OCI-LY1 (cell line): ENCODE results near the gene LRMDA.

Source experiments
- H2AFZ ChIP-seq: fragments of 200-600 bp; sonication (generic), shearing (Covaris generic); 2 replicates; pipeline ENCODE4 v1.6.0; 2014; ENCODE audit warnings: antibody characterized with exemption, mild to moderate bottlenecking, low read length
- H3F3A ChIP-seq: fragments of 200-600 bp; sonication (generic), shearing (Covaris generic); 2 replicates; pipeline ENCODE4 v1.6.0; 2014; ENCODE audit warnings: mild to moderate bottlenecking, antibody characterized with exemption, low read length, moderate library complexity; ENCODE audit not compliant: insufficient read depth
- H3K27ac ChIP-seq: fragments of 200-600 bp; sonication (generic); 2 replicates; pipeline ENCODE4 v1.5.1; 2014; ENCODE audit warnings: low read length, mixed run types, mild to moderate bottlenecking, low read depth; ENCODE audit not compliant: poor library complexity, severe bottlenecking
- H3K27me3 ChIP-seq: fragments of 200-600 bp; sonication (generic); 2 replicates; pipeline ENCODE4 v1.6.0; 2014; ENCODE audit warnings: antibody characterized with exemption, mild to moderate bottlenecking, low read length, moderate library complexity; ENCODE audit not compliant: insufficient read depth
- H3K36me3 ChIP-seq: fragments of 200-600 bp; sonication (generic); 2 replicates; pipeline ENCODE4 v1.6.1; 2014; ENCODE audit warnings: mild to moderate bottlenecking, antibody characterized with exemption, low read length, moderate library complexity, mixed read lengths; ENCODE audit not compliant: insufficient read depth
- H3K4me1 ChIP-seq: fragments of 200-600 bp; sonication (generic); 2 replicates; pipeline ENCODE4 v1.5.1; 2014; ENCODE audit warnings: mild to moderate bottlenecking, low read length, moderate library complexity; ENCODE audit not compliant: insufficient read depth, severe bottlenecking
- H3K4me2 ChIP-seq: fragments of 200-600 bp; sonication (generic), shearing (Covaris generic); 2 replicates; pipeline ENCODE4 v1.6.1; 2014; ENCODE audit warnings: low read length
- H3K4me3 ChIP-seq: fragments of 200-600 bp; sonication (generic); 2 replicates; pipeline ENCODE4 v1.5.1; 2014; ENCODE audit warnings: low read length, low read depth, mild to moderate bottlenecking, mixed read lengths; ENCODE audit not compliant: poor library complexity, severe bottlenecking
- H3K79me2 ChIP-seq: fragments of 200-600 bp; shearing (Covaris generic); 2 replicates; pipeline ENCODE4 v1.6.1; 2016; ENCODE audit warnings: mixed run types, low read length, mixed read lengths; ENCODE audit not compliant: insufficient read depth
- H3K9ac ChIP-seq: fragments of 200-600 bp; sonication (generic), shearing (Covaris generic); 2 replicates; pipeline ENCODE4 v1.6.1; 2014; ENCODE audit warnings: mild to moderate bottlenecking, low read length, mixed read lengths
- H3K9me2 ChIP-seq: fragments of 200-600 bp; sonication (generic), shearing (Covaris generic); 2 replicates; pipeline ENCODE4 v1.6.1; 2014; ENCODE audit warnings: low read depth, mild to moderate bottlenecking, low read length, mixed read lengths
- H3K9me3 ChIP-seq: fragments of 200-600 bp; shearing (Covaris generic); 2 replicates; pipeline ENCODE4 v1.6.1; 2014; ENCODE audit warnings: low read length, mixed read lengths
- H4K20me1 ChIP-seq: fragments of 200-600 bp; sonication (generic), shearing (Covaris generic); 2 replicates; pipeline ENCODE4 v1.6.0; 2016; ENCODE audit warnings: mild to moderate bottlenecking, low read length; ENCODE audit not compliant: insufficient read depth
- EZH2 ChIP-seq: fragments of 200-600 bp; sonication (generic), shearing (Covaris generic); IDR thresholded peaks from 2 replicates; pipeline ENCODE4 v1.8.0; 2017; ENCODE audit warnings: borderline replicate concordance, mixed run types, mild to moderate bottlenecking, antibody characterized with exemption, low read length, moderate library complexity, mixed read lengths
- TF ChIP-seq, protein P1 (sequence below): fragments of 200-600 bp; sonication (generic), shearing (Covaris generic); IDR thresholded peaks from 2 replicates; pipeline ENCODE4 v1.5.1; 2017; ENCODE audit warnings: mild to moderate bottlenecking, antibody characterized with exemption, low read length, moderate library complexity, mixed read lengths

The LRMDA gene

DNA sequence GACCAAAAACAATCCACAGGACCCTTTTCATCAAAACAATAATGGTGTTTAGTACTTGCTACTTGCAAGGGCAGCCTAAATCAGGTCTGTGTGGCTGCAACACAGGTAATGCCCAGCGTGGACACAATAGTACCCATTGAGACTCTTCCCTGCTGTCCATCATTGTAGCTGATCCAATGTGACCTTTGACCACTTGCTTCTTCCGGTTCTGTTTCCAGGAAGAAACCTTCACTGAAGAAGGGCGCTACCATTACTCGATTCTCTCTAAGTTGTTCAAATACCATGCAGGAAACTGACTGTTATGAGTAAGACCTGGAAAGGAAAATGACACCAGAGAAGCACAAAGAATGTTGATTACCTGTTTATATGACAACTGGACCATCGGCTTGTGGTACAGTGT lies 1128.9 kb downstream of the LRMDA start:
- Histone ChIP-seq H3F3A (no peaks in the 10 kb centered on the region), H3K4me1 (no peaks in the 10 kb centered on the region), H3K4me2 (no peak overlapping the region), H3K27me3 (no peaks in the 10 kb centered on the region), H3K27ac (no peak overlapping the region), H4K20me1 (no peaks in the 10 kb centered on the region), H3K79me2 (no peaks in the 10 kb centered on the region), H3K9ac (no peak overlapping the region), H3K36me3 (no peaks in the 10 kb centered on the region), H3K9me3 (no peaks in the 10 kb centered on the region), H2AFZ (no peak overlapping the region), H3K4me3 (no peak overlapping the region), H3K9me2 (no peaks in the 10 kb centered on the region)
- TF ChIP-seq EZH2, result no peak
- TF ChIP-seq, protein P1, sequence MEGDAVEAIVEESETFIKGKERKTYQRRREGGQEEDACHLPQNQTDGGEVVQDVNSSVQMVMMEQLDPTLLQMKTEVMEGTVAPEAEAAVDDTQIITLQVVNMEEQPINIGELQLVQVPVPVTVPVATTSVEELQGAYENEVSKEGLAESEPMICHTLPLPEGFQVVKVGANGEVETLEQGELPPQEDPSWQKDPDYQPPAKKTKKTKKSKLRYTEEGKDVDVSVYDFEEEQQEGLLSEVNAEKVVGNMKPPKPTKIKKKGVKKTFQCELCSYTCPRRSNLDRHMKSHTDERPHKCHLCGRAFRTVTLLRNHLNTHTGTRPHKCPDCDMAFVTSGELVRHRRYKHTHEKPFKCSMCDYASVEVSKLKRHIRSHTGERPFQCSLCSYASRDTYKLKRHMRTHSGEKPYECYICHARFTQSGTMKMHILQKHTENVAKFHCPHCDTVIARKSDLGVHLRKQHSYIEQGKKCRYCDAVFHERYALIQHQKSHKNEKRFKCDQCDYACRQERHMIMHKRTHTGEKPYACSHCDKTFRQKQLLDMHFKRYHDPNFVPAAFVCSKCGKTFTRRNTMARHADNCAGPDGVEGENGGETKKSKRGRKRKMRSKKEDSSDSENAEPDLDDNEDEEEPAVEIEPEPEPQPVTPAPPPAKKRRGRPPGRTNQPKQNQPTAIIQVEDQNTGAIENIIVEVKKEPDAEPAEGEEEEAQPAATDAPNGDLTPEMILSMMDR, result no peak

DNA sequence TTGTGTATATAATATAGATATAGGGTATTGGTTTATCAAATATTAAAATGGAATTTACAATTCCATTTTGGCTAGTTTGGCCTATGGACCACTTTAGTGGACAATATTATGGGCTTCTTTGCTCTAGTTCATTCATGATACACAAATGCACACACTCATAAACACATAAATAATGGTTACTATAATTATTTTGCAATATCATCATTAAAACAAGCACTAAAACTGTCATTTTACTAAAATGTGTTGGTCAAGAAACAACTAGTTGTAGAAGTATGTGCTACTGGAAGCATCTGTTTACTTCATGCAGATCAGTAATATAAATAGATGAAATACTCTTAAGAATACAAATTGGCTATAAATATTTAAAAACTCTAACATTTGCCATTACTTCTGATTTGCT lies 1131.9 kb downstream of the LRMDA start:
- H3K9ac ChIP-seq, result no peak overlapping the region
- TF ChIP-seq, protein P1, result no peak
- TF ChIP-seq EZH2, result no peak
- H3K36me3 ChIP-seq, result no peaks in the 10 kb centered on the region
- H3K27me3 ChIP-seq, result no peaks in the 10 kb centered on the region
- H3F3A ChIP-seq, result no peaks in the 10 kb centered on the region
- no peak overlapping the region for H3K4me2 ChIP-seq
- H3K9me2 ChIP-seq, result no peaks in the 10 kb centered on the region
- no peaks in the 10 kb centered on the region for H3K79me2 ChIP-seq
- no peak overlapping the region for H3K4me3 ChIP-seq
- H4K20me1 ChIP-seq, result no peaks in the 10 kb centered on the region
- no peaks in the 10 kb centered on the region for H3K4me1 ChIP-seq
- no peaks in the 10 kb centered on the region for H3K9me3 ChIP-seq
- no peak overlapping the region for H2AFZ ChIP-seq
- no peak overlapping the region for H3K27ac ChIP-seq

DNA sequence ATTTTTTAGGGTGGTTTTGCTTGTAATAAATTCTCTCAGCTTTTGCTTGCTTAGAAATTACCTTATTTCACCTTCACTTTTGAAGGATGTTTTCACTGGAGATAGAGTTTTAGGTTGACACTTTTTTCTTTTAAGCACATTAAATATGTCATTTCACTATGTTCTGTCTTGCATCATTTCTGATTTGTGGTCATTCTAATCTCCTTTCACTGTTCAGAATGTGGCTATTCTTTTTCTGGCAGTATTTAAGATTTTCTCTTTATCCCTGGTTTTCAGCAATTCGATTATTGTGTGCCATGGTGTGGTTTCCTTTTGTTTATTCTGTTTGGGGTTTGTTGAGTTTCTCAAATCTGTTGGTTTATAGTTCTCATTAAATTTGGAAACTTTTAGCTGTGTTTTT lies 1140.6 kb downstream of the LRMDA start:
- Histone ChIP-seq H3K79me2 (no peaks in the 10 kb centered on the region), H2AFZ (no peak overlapping the region), H3K4me1 (no peaks in the 10 kb centered on the region), H3K4me3 (no peak overlapping the region), H3K4me2 (no peak overlapping the region), H3K9me2 (no peaks in the 10 kb centered on the region), H3K36me3 (no peaks in the 10 kb centered on the region), H3F3A (no peaks in the 10 kb centered on the region), H3K9me3 (no peaks in the 10 kb centered on the region), H3K27me3 (no peaks in the 10 kb centered on the region), H4K20me1 (no peaks in the 10 kb centered on the region), H3K9ac (no peak overlapping the region), H3K27ac (no peak overlapping the region)
- no peak for TF ChIP-seq EZH2

DNA sequence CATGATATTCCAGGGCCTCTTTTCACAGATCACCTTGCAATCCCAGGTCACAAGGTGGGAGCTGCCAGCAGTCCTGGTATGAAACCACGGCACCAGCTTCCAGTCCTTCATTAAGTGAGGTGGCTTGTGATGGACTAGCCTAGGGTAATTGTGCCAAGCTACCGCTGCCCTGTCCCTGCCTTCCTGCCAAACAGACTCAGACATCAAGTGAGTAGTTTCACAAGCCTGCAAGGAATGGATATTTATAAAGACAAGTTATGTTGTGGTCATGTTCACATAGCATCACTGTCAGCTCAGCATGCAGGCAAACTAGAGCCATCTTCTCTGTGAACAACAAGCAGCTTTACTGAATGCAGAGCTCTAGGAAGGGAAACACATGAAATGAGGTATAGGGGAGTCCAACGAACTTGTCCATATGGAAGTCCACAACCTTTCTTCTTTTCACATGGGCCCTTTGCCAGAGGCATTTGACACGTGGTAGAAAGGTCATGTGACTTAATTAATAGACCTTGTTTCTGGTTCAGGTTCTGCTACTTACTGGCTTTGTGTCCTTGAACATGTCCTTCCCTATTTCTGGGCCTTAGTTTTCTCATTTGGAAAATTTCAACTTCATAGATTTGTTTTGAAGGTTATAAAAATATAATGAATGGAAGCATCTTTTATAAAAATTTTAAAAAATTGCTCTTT lies 1145.0 kb downstream of the LRMDA start:
- no peak for TF ChIP-seq EZH2
- TF ChIP-seq, protein P1, result no peak
- Histone ChIP-seq H3K79me2 (no peaks in the 10 kb centered on the region), H3K27ac (no peak overlapping the region), H3F3A (no peaks in the 10 kb centered on the region), H3K9me2 (no peaks in the 10 kb centered on the region), H3K4me1 (no peaks in the 10 kb centered on the region), H3K4me2 (no peak overlapping the region), H3K4me3 (no peak overlapping the region), H3K36me3 (no peaks in the 10 kb centered on the region), H3K9ac (no peak overlapping the region), H2AFZ (no peak overlapping the region), H4K20me1 (no peaks in the 10 kb centered on the region), H3K27me3 (no peaks in the 10 kb centered on the region), H3K9me3 (no peaks in the 10 kb centered on the region)
